GM21825 (cell line): ENCODE results near the gene MAPK7.

Source experiments
- ATAC-seq: cut with Tn5 transposase; IDR thresholded peaks from one replicate; pipeline ENCODE4 v1.9.1; 2021; ENCODE audit warnings: mild to moderate bottlenecking, moderate library complexity; ENCODE audit not compliant: unreplicated experiment

Gene MAPK7

GRCh38 chr17:19414396-19415280 is 36.3 kb downstream of the MAPK7 start:
- no peak for ATAC-seq

- no peak for ATAC-seq
Measured at GRCh38 chr17:19415311-19415710, 37.0 kb downstream of the MAPK7 start.

- no peak for ATAC-seq
Measured at GRCh38 chr17:19415806-19416775, 37.8 kb downstream of the MAPK7 start.

- ATAC-seq, result no peak
Measured at GRCh38 chr17:19417611-19418010, 39.3 kb downstream of the MAPK7 start.

DNA sequence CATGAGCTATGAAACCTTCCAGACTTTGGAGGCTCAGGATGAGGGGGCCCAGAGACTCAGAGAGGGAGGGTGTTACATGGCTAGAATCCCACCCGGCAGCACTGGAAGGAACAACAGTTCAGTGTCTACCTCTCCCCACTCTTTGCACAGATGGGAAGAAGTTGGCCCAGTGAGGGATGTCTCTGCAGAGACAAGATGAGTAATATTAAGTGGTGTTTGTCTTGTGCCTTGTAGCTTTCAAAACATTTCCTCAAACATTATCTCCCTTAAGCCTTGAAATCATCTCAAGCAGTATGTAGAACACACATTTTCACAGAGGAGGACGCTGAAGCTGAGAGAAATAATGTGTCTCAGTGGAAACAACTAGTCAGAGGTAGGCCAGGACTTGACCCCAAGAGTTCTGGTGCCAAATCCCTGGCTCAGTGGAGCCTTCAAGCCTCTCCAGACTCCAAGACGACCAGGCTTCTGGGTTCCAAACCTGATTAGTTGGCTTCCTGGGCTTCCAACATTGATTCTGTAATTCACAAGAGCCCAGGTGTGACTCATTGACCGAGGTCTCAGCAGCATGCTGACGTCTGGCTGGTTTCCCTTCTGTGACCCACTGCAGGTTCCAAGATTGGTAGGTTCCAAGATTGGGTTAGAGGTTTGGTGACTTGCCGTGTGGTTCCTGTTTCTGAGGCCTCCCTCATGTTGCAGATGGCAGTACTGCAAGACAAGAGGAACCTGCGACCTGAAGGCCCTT is 40.1 kb downstream of the MAPK7 start:
- no peak for ATAC-seq

DNA sequence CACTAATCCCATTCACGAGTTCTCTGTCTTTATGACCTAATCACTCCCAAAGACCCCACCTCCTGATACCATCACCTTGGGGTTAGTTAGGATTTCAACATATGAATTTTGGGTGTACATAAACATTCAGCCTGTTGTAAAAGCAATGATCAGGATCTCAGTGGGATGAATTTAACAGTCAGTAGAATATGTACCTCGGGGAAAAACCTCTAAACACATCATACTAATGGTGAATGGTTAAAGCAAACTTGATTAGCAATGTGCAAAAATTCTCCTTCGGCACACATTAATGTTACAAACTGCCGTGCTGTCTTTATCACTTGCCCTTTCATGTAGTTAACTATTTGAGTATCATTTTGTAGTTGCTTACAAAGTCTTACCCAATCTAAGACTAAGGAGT is 42.9 kb downstream of the MAPK7 start:
- no peak for ATAC-seq

DNA sequence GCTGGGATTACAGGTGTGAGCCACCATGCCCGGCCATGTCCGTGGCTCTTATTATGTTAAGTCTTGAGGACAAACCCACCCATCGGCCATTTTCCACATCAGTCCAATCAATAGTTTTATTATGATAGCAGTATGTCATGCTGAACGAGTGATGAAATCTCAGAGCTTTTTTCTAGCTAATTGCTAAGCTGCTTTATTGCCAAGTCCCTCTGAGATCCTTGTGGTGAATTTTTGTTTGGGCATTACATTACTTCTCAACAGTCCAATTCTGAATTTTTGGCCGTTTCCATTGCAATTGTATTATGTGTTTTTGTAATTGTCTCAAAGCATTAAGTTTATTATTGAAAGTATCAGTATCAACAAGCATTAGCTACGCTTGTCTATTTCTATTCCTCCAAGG is 43.6 kb downstream of the MAPK7 start:
- ATAC-seq, result no peak

GRCh38 chr17:19424934-19425868 is 46.9 kb downstream of the MAPK7 start:
- no peak for ATAC-seq

GRCh38 chr17:19426631-19427030 is 48.3 kb downstream of the MAPK7 start:
- ATAC-seq, result no peak

- no peak for ATAC-seq
Measured at GRCh38 chr17:19431691-19432090, 53.4 kb downstream of the MAPK7 start.
